Large intestine (tissue), 3 donors: ENCODE data around the gene KRT37. TPM values are rescaled to one million over a fixed set of nuclear protein-coding genes. Genes with fewer than 3 reads are reported as not detected.
"Not testable (repeated sequence)": the region's sequence is repeated elsewhere in the genome, so short reads cannot be mapped to it uniquely, and the experiment has no call there.

Experiments
- DNase-seq, 2 donors: peaks; one replicate each; pipeline versions ENCODE4 v3.0.0 to v3.0.0-alpha.2; 2013
- H3K27ac ChIP-seq: one replicate; pipeline ENCODE4 v1.5.1; 2013; ENCODE audit warnings: low read length
- H3K27me3 ChIP-seq: 2 replicates; pipeline ENCODE4 v1.6.1; 2013; ENCODE audit warnings: low read length; ENCODE audit not compliant: control insufficient read depth, insufficient read depth
- H3K36me3 ChIP-seq: 2 replicates; pipeline ENCODE4 v1.6.1; 2013; ENCODE audit warnings: low read length; ENCODE audit not compliant: control insufficient read depth, insufficient read depth
- H3K4me1 ChIP-seq: one replicate; pipeline ENCODE4 v1.6.1; 2013; ENCODE audit warnings: low read length; ENCODE audit not compliant: control insufficient read depth, insufficient read depth
- H3K4me3 ChIP-seq: one replicate; pipeline ENCODE4 v1.5.1; 2013; ENCODE audit warnings: low read length
- H3K9me3 ChIP-seq: one replicate; pipeline ENCODE4 v1.6.1; 2013; ENCODE audit warnings: mild to moderate bottlenecking, low read depth, low read length, moderate library complexity; ENCODE audit not compliant: control insufficient read depth
- WGBS: methylation state at CpG from one replicate; pipeline ENCODE4 v1.1.5; 2013; ENCODE audit warnings: low lambda C conversion rate; ENCODE audit not compliant: insufficient coverage; 5-methylcytosine and 5-hydroxymethylcytosine counted together
- polyA plus RNA-seq: library from polyadenylated mRNA; unstranded; fragments of 120-200 nt; gene quantifications from one replicate; pipeline ENCODE4 v1.2.1, GENCODE V29; 2013

KRT37 gene
- polyA plus RNA-seq, 1 donor, result not detected

DNA sequence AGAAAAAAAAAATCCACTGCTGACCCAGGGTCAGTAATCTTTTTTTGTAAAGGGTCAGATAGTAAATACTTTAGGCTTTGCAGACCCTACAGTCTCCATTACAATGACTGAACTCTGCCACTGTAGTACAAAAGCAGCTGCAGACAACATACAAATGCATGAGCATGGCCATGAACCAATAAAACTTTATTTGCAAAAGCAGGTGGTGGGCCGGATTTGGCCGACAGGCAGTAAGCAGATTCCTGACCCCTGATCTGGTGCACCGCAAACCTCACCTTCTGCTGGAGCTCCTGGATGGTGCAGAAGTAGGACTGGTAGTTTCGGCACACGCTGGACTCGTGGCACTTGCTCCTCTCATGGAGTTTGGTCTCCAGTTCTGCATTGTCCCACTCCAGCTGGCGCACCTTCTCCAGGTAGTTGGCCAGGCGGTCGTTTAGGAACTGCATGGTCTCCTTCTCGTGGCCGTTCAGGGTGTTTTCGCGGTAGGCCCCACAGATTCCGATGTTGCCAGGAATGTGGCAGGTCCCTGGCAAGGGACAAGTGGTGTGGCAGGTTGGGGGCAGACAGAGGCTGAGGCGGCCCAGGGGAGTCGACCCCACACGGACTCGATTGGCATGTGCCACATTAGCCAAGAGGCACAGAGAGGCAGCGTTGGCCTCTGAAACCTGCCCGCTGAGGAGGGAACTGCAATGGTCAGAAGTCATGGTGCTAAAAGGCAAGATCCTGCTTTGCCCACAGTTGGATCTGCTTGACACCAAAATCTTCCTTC is 13.1 kb downstream of the KRT37 start:
- Histone ChIP-seq H3K4me3 (no peak overlapping the region), H3K27ac (no peak overlapping the region), H3K27me3 (peaks cover 1% of the 10 kb centered on the region), H3K4me1 (no peaks in the 10 kb centered on the region), H3K9me3 (no peaks in the 10 kb centered on the region), H3K36me3 (no peaks in the 10 kb centered on the region)
- DNase-seq, result no peak
- WGBS, result no CpG with 5 or more reads among the region's 20 CpGs

DNA sequence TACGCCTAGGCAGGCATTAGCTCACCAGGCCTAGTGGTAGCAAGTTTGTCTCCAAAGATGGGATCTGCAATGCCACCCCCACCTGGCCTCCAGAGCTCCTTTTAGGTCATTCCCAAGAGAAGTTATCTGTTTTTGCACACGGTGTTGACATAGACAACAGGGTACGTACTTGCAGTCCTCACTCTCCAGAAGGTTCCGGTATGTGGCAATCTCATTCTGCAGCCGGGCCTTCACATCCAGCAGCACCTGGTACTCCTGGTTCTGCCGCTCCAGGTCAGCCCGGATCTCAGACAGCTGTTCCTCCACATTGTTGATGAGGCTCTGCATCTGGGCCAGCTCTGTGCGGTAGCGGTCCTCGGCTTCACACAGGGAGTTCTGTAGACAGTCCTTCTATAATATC is 17.2 kb downstream of the KRT37 start:
- peaks cover 3% of the 10 kb centered on the region for H3K27me3 ChIP-seq
- no peaks in the 10 kb centered on the region for H3K9me3 ChIP-seq
- H3K27ac ChIP-seq, result no peak overlapping the region
- no peak overlapping the region for H3K4me3 ChIP-seq
- WGBS, result no CpG with 5 or more reads among the region's 10 CpGs
- no peaks in the 10 kb centered on the region for H3K36me3 ChIP-seq
- no peaks in the 10 kb centered on the region for H3K4me1 ChIP-seq
- no peak for DNase-seq

DNA sequence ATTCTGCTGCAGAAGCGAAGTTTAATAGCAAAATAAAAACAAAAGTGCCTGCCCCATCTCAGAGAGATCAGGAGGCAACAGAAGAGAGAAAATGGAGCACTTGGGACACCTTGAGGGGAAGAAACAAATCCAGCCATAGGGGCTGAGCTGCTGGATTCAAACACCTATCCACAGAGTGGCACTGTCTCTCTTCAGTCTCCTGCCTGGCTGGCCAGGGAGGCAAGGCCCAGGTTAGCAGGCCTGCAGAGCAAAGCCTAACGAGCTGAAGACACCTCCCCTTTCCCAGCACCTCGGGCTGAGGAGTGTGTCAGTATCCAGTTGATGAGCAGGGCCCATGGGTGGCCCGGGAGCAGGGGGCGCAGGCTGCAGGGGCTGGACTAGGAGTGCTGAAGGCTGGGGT is 18.2 kb downstream of the KRT37 start:
- Histone ChIP-seq H3K9me3 (no peaks in the 10 kb centered on the region), H3K36me3 (no peaks in the 10 kb centered on the region), H3K4me1 (no peaks in the 10 kb centered on the region), H3K27ac (no peak overlapping the region), H3K4me3 (no peak overlapping the region), H3K27me3 (peaks cover 3% of the 10 kb centered on the region)
- DNase-seq, result no peak
- no CpG with 5 or more reads among the region's 5 CpGs for WGBS

DNA sequence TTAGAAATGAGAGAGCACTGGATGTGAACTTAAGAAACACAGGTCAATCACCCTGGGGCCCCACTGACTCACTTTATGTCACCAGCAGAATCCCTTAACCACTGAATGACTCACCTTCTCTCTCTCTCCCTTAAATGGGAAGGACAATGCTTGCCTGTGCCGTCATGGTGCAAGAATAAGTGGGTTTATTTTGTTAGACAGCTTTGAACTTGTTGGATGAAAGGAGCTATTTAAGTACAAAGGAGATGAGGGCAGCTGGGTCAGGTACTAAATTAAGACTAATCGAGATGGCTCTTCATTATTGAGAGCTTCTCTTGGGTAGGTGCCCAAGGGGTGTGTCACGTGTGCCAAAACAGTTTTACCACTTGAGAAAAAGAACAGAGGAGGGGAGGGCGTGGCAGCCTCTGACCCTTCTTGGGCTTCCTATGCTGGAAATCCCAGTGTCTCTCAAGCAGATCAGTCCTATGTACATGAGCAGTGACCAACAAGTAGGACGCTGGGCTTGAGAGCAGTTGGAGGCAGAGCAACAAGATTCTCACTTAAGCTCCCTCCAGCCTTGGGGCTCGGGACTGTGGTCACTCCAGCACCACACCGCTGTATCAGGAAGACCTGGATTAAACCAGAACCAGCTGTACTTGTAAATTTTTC is 20.2 kb downstream of the KRT37 start:
- DNase-seq, result no peak
- no peaks in the 10 kb centered on the region for H3K36me3 ChIP-seq
- no peaks in the 10 kb centered on the region for H3K9me3 ChIP-seq
- H3K27ac ChIP-seq, result no peak overlapping the region
- peaks cover 3% of the 10 kb centered on the region for H3K27me3 ChIP-seq
- no peaks in the 10 kb centered on the region for H3K4me1 ChIP-seq
- H3K4me3 ChIP-seq, result no peak overlapping the region
- WGBS, result no CpG with 5 or more reads among the region's 7 CpGs

DNA sequence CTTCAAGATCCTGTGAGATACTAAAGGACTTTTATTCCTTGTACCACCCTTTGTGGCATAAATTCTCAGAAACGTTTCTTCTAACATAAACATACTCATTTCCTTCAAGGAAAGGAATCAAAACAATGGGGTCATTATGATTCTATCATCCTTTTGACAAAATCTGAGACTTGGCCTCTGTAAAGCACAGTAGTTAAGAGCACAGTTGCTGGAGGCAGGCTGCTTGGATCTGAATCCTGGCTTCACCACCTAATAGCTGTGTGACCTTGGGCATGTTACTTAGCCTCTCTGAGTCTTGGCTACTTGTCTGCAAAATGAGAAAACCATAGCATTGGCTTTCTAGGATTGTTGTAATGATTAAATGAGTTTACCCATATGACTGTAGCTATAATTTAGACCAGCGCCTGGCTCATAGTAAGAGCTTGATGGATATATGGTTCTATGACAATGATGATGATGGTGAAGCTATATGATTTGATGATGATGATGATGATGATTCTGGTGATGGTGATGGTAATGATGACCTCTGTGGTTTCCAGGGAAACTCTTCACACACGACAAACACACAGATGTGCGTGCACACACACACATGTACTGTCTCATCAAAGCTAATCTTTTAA is 20.9 kb downstream of the KRT37 start:
- no peaks in the 10 kb centered on the region for H3K9me3 ChIP-seq
- 60% methylated on average over 1 of the region's 4 CpGs for whole genome bisulfite sequencing
- H3K36me3 ChIP-seq, result no peaks in the 10 kb centered on the region
- no peak for DNase-seq
- H3K4me1 ChIP-seq, result no peaks in the 10 kb centered on the region
- H3K4me3 ChIP-seq, result no peak overlapping the region
- H3K27ac ChIP-seq, result no peak overlapping the region
- peaks cover 3% of the 10 kb centered on the region for H3K27me3 ChIP-seq

DNA sequence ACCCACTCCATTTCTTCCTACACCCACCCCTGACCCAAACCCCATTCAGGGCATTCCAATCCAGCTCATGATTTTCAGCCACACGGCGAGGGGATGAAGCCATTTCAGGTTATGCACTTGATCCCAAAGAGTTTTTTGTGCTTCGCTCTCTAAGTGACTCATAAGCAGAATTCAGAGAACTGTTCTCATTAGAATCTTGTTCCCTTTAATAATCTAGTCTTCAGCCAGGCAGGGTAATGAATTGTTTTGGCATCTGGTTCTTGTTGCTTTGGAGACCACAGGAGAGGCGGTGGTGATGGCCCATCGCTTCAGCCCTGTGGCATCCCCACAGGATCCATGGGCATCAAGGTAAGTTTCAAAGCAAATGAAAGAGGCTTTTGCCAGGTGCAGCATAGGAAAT is 22.2 kb downstream of the KRT37 start:
- H3K36me3 ChIP-seq, result no peaks in the 10 kb centered on the region
- peaks cover 3% of the 10 kb centered on the region for H3K27me3 ChIP-seq
- H3K4me1 ChIP-seq, result no peaks in the 10 kb centered on the region
- no peak overlapping the region for H3K4me3 ChIP-seq
- no CpG with 5 or more reads among the region's 5 CpGs for WGBS
- H3K27ac ChIP-seq, result no peak overlapping the region
- DNase-seq, result no peak
- H3K9me3 ChIP-seq, result no peaks in the 10 kb centered on the region

DNA sequence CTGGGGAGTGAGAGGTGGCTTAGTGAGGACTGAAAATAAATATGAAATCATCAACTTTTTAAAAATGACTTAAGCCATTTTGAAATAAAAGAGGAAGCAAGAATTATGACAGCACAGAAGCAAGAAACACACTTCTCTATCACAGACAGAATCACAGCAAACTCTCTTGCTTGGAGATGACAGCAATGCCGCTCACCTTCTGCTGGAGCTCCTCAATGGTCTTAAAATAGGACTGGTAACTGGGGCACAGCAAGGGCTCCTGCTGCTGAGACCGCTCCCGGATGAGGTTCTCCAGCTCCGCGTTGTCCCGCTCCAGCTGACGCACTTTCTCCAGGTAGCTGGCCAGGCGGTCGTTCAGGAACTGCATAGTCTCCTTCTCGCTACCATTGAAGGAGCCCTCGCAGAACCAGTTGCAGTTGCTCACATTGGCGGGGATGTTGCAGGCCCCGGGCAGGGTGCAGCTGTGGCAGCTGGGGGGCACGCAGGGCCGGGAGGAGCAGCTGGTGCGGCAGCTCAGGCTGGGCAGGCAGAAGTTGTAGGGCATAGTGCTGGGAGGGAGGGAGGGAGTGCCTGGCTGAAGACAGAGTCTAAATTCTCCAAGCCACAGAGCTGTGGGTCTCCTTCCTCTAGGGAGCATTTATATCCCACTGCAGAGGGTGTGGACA is 27.3 kb downstream of the KRT37 start, which contains the start of gene KRT31:
KRT31 (minus strand) TSS at position 613 of the 665 bp plus-strand sequence; CDS start at position 544, 69 bp downstream.
- Histone ChIP-seq H3K4me1 (no peaks in the 10 kb centered on the region), H3K9me3 (no peaks in the 10 kb centered on the region), H3K36me3 (no peaks in the 10 kb centered on the region), H3K27ac (no peak within 1 kb of the TSS), H3K4me3 (no peak within 1 kb of the TSS), H3K27me3 (peaks cover 2% of the 10 kb centered on the region)
- no CpG with 5 or more reads among the region's 16 CpGs for WGBS
- no peak for DNase-seq

DNA sequence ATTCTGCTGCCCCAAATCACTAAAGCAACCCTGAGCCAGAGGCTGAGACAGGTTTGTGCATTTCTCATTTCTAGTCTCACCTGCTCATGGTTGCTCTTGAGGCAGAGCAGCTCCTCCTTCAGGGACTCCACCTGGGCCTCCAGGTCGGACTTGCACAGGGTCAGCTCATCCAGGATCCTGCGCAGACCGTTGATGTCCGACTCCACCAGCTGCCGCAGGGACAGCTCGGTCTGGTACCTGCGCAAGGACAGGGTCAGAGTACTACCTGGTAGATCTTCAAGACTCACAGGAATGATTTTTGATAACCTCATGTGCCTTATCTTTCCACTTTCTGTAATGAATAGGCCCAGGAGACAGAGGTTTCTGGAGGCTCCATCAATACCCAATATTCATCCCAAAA is 28.0 kb downstream of the KRT37 start:
- Histone ChIP-seq H3K4me1 (no peaks in the 10 kb centered on the region), H3K4me3 (no peak overlapping the region), H3K27me3 (peaks cover 2% of the 10 kb centered on the region), H3K36me3 (no peaks in the 10 kb centered on the region), H3K9me3 (no peaks in the 10 kb centered on the region), H3K27ac (no peak overlapping the region)
- no CpG with 5 or more reads among the region's 7 CpGs for WGBS
- DNase-seq, result no peak

DNA sequence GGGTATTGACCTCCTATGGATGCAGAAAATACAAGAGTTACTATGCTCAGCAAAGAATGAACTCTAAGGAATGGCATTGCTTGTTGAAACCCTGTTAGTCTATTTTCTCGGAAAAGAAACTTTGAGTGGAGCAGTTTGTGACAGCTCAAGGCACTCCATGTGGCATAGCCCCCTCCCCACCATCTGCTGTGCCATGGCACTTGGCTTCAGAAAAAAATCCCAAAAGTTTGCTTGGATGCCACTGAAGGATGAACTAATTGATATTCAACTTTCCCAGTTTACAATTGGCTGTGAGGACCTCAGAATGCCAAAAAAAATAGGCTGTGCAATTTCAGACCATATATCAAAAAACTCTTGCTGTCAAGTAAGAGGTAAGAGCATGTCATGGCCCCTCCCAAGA is 28.8 kb downstream of the KRT37 start:
- Histone ChIP-seq H3K9me3 (no peaks in the 10 kb centered on the region), H3K36me3 (no peaks in the 10 kb centered on the region), H3K4me1 (no peaks in the 10 kb centered on the region), H3K27me3 (peaks cover 2% of the 10 kb centered on the region), H3K27ac (no peak overlapping the region), H3K4me3 (no peak overlapping the region)
- no CpG with 5 or more reads among the region's 1 CpG for WGBS
- no peak for DNase-seq

DNA sequence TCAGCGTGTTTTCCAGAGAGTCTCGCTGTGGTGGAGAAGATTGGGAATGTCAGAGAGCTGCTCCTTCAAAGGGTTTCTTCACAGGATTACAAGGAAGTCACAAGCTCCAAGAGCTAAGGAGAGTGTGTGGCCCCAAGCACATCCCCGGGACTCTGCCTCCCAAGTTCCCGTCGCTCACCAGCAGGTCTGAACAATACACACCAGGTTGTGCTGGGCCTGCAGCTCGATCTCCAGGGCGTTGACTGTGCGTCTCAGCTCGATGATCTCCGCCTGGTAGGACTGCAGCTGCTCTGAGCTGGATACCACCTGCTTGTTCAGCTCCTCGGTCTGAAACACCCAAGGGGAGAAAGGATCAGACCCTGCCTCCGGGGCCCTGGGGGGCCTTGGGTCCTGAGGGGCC is 29.3 kb downstream of the KRT37 start:
- not testable (repeated sequence) for H3K27ac ChIP-seq, DNase-seq, H3K4me1 ChIP-seq, H3K36me3 ChIP-seq, H3K27me3 ChIP-seq, H3K4me3 ChIP-seq, H3K9me3 ChIP-seq
- no CpG with 5 or more reads among the region's 12 CpGs for WGBS
